Pons (tissue), 1 donor: ENCODE results near the gene ACRBP.
A peak's percentile ranks its signal among the peaks of the same experiment; 100 is the strongest.
"Not testable (repeated sequence)": the region's sequence is repeated elsewhere in the genome, so short reads cannot be mapped to it uniquely, and the experiment has no call there.

Experiments used
- DNase-seq: peaks from one replicate; pipeline ENCODE4 v3.0.0-alpha.2; 2016; ENCODE audit warnings: low spot score

ACRBP gene

DNA sequence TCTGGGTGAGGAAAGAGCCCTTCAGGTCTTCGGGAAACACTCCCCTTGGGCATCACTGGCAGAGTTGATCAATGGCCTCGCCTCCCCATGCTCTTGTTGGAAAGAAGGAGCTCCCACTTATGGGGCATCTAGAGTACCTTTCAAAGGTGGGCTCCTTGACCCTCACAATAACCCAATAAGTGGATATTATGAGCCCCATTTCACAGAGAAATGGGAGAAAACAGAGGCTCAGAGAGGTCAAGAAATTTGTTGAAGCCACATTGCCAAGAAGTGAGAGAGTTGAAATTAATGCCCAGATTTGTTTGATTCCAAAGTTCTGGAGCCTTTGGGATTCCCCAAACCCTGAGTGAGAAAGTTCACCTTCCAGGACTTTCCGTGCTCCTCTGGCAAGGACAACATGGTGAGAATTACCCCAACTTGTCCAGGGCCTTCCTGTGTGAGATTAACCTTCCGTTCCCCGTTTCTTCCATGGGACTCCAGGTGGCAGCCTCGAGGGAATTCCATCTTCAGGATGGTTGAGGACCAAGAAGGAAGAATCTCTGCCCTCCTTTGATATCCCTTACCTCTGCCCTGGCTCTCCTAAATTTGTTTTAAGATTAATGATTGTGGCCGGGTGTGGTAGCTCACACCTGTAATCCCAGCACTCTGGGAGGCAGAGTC is 32.6 kb downstream of the ACRBP start:
- no peak for DNase-seq

DNA sequence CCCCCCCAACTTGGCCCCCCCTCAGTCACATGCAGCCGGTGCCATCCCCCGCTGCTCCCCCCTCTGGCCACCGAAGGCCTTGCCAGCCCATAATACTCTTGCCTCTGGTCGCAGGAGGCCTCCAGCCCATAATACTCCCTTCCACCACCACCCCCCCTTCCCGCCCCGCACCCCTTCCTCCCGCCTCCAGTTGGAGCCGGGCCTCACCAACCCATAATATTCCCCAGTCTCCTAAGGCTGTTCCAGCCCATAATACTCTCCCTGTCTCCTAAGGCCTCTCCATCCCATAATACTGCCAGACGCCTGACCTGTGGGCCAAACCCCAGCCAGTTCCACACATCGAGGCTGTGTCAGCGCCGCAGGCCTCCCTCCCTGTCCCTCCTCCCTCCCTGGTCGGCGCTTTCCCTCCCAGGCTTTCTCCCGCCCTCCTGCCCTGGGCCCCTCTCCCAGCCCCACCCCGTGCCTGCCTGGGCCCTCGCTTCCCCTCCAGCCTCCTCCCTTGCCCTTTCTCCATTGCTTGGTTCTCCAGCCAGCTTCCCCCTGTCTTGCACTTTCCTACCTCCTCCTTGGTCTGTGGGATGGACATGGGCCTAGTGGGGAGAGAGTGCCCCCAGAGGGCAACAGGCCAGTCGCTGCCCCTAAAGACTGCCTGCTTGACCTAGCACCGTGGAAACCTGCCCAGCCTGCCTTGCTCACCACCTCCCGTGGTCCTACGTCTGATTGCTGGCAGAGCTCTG is 33.3 kb downstream of the ACRBP start:
- peak; percentile 99 for DNase-seq

DNA sequence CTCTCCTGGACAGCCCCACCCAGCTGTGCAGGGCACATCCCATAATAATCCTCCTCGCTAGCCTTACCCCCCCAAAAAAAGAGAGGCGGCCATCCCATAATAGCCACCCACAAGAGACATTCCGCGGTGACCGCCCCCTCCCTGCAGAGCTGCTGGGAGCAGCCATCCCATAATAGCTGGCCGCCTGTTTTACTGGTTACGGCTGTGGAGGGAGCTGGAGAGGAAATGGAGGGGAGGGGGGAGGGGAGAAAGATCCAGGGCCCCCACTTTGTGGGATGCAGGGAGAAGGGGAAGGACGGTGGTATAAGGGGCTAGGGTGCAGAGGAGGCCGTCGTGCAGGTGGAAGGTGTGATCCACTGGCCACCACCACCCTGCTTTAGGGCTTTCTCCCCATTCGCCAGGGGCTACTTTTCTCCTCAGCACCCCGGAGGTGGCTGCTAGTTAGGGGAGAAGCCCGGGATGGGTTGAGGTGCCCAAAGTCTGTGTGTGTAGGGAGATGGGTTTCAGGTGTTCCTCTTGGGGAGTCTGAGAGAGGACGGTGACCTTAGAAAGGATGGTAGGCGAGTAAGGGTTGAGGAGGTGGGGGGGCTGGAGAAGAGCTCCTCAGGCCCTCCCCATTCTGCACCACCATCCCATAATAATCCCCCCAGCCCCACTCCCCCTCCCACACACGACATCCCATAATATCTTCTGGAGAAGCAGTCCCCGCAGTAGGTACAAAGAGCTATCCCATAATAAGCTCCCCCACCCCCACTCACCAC is 34.0 kb downstream of the ACRBP start:
- peak; percentile 83 for DNase-seq

DNA sequence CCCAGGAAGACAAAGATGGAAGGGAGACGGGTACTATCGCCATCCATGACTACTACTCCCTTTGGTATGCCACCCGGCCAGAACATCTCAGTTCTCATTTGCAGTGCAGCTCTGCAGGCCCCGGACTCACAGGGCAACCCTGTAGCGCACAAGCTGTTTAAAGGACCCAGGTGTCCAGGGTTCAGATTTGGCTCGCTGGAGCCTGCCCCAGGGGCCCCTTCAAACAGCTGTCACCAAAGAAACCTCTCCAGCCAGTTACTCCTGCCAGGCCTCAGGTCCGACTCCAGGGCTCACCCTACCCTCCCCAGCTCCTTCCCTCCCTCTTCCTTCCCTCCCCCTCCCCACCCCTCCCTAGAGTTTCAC is 34.6 kb downstream of the ACRBP start:
- DNase-seq: no peak

DNA sequence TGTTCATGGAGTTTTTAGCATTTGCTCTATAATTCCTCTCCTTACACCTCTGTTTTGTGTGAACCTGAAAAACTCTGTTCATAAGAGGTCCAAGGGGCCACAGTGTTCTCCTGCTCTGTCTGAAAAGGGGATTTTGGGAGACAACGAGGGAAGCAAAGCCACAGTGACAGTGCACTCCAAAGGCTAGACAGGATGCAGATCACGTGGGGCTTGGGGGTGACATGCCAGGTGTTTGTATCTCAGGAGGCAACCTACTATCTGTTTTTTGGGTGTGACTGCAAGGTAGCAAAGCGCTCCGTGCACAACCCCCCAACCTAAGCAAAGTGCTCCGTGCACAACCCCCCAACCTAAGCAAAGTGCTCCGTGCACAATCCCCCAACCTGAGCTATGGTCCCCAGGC is 35.0 kb downstream of the ACRBP start:
- no peak for DNase-seq

DNA sequence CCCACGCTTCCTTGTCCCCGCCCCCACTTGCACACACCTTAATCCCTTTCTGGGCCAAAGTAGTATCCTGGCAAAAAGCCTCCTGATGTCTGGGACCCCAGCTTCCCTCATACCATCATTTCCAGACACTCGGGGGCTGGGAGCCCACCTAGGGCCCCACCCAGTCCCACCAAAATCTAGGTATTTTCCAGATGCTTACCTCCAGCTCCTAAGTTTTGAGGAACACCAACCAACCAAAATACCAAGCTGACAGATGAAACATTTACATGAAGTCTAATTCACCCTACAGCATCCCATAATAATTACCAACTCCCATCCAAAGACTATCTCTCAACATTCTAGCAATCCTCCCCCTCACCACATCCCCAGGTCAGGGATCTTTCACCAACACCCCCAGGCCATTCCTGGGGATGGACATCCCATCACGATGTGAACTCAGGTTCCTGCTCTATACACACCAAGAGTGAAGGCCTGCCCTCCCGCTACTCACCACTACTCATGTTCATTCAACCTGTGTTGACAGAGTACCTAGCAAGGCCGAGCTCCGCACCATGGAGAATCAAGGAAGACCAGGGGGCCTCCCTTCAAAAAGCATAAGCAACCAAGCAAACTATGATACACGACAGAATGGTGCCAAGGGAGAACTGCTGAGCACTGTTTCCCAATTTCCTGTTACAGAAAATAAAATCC is 38.5 kb downstream of the ACRBP start:
- DNase-seq: no peak

DNA sequence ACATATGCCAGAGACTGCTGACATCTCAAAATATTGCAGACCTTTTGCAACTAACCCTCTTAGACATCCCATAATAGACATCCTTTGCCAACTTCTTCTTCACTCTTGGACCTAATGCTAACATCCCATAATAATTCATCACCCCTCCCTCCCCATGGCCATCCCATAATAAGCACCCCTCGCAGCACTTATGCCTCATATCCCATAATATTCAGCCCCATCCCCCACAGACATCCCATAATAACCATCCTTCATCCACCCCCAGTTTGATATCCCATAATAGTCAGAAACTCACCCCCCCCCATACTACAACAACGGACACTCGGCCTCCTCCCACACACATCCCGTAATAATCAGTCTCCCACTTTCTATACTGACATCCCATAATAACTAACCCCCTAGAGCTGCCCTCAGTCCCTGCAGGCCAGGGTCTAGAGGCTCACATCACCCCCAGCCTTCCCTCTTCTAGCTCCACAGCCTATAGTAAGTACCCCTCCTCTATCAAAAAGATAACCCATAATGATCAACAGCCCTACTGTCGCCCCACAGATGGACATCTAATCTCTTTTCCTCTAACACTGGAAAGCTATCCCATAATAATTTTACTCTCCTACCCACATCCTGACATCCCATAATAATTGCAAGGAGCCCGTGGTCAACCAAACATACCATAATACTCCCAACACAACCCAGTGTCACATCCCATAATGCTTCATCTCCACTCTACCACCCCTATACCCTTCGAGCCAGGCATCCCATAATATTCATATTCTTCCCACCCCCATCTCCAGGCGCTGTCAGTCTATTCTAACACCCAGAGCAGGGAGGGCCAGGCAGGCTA is 39.3 kb downstream of the ACRBP start:
- peak; percentile 86 for DNase-seq

DNA sequence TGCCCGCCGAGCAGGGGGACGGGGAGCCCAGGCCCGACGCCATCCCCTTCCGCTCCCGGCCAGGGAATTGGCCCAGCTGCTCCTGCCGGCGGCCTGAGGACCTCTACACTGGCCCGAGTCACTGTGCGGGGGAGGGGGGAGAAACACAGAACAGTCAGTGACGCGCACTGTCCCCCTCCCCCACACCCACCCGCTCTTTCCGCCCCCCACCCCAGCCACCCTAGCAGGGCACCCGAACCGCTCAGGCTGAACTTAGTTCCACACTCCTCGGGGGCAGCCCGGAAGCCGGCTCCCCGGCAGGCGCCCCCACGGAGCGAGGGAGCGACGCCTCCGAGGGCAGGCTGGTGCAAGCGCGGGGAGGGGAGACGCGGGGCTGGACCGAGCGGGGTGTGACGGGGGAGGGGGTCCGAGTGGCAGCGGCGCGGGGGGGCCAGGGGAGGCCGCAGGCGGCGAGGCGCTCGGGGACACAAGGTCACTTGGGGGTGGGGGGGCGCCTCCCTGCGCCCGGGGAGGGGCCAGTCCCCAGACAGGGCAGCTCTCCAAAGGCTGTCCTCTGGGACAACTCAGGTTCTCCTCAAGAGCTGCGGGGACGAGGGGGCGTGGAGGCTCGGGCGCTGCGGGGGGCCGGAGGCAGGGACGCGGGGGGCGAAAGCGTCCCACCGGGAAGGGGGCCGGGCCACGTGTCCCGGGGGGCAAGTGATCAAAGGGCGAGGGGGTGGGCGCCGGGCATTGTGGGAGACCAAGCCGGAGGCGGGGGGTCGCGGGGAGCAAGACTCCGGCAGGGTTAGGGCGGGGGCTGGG is 40.7 kb downstream of the ACRBP start:
- no peak for DNase-seq

DNA sequence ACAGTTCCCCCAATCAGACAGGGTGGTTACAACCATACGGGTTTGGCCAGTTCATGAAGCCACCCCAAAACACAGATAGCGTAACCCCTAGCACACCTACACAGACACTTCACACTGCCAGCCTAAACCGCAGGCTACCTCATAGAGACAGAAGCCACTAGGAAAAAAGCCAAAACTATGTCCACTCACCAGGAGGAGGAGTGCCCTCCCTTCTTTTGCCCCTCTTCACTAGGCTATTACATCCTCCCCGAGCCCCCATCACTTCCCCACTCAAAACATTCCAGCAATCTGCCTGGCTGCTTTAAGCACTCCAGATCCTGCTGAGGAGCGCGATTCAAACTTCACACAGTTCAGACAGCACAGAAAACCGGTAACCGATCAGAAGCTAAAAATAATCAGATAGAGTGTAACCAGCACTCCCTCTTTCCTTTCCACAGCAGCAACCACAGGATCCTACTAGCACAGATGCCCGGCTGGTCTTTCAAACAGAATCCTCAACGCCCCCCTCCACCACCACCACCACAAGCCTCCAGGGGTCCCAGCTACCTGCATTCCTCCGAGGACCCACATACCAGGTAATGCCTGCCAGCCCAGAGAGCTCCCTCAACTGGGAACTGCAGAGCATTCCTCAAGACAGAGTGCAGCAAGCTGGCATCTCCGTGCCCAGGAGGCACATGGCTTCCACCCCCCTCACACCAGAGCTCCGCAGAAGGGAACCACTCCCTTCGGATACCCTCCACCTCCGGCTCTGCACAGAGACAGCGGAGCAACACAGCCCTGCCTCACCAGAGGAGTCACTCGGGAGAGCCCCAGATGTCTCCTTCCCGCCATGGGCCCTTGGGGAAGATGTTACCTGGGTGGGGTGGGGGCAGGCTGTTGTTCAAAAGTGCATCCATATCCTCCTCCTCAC is 41.6 kb downstream of the ACRBP start:
- DNase-seq: no peak

DNA sequence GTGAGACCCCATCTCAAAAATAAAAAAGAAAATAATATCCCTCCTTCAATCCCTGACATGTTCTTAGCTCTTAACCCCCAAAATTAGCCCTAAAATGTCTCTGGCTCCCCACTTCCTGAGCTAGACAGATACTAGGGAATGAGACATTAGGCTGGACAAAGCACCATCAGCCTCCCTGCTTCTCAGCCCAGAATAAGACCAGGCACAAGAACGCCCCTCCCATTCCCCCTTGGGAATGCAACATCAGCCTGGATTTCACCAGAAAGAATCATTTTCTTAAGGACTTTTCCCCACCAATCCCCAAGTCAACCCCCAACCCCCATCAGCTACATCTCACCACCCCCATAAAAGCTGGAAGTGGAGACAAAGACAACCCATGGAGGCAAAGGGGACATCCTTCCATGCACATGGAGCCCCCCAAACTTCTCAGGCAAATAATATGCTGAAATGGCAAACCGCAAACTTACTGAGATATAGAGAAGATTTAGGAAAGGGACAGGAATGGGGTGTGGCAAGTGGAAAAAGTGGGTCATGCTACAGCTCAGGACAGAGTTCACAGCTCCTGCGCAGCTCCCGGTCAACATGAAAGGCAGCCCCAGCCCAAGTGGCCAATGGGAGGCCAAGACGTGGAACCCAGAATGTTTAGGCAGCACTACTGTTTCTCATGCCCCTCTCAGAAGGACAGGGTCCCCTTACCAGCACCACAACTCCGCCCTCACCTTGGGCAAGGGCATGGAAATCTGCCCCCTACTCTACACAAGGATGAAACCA is 42.8 kb downstream of the ACRBP start:
- no peak for DNase-seq

DNA sequence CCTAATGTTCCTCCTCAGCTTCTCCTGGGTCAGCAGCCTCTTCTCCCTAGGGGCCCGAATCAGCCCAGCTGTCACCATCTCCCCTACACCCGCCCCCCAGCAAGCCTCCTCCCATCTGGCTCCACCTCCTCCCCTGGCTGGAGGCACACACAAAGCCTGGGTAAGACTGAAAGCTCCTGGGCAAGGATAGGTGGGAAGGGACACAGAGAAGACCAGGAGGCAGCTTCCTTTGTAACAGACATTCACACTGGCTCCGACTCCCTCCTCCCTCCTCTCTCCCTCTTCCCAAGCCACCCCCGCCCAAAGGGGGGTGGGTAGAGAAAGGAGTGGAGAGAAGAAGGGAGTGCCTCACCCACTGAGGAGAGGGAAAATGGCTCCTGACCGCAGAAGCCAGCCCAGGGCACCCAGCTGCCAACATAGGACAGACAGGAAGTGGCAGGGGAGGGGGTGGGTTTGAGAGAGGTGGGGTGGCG is 44.1 kb downstream of the ACRBP start:
- no peak for DNase-seq

DNA sequence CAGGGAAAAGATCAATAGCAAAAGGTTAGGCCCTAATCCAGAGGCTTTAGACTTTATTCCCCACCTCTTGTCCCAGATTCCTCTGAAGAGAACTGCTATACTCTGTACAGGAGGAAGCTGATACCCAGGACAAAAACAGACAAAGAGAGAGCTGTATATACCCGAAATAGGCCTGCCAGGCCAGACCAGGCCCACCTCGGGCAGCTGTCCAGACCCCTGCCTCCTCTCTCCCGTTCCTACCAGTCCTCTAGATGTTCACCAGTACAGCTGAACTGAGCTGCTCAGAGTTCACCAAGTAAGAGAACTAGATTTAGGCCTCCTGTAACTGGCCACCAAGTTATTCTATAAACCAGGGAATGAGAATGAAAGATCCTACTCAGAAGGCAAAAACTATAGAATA is 44.7 kb downstream of the ACRBP start:
- DNase-seq: no peak

DNA sequence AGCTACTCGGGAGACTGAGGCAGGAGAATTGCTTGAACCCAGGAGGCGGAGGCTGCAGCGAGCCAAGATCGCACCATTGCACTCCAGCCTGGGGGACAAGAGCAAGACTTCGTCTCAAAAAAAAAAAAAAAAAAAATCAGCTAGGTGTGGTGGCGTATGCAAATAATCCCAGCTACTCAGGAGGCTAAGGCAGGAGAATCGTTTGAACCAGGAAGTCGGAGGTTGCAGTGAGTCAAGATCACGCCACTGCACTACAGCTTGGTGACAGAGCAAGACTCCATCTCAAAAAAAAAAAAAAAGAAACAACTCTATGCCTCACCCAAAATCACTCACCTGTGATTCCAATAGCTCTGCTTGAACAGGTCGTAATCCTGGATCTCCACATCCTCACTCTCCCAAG is 51.6 kb downstream of the ACRBP start:
- DNase-seq: not testable (repeated sequence)

DNA sequence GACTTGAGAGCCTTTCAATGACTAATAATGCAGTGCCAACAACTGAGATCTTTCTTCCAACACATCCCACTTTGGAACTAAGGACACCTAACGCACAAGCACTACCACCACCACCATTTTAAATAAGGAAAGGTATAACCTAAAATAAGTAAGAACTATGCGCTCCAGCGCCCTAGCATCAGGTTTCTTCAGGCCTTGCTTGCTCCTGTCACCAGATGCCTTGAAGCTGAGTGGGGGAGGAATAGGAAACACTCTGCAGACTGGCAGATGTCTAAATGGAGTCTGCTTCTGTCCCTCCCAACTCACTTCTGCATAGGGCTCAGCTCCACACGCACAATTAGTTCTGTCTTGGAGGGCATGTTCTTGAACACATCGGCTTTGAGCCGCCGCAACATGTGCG is 55.1 kb downstream of the ACRBP start:
- DNase-seq: no peak
